ENCODE results near the gene IFT172. TPM values are rescaled to one million over a fixed set of nuclear protein-coding genes. Genes with fewer than 3 reads are reported as not detected.

IFT172 gene
- total RNA-seq, 1 experiment from 2014 or later = 25.3 TPM

DNA sequence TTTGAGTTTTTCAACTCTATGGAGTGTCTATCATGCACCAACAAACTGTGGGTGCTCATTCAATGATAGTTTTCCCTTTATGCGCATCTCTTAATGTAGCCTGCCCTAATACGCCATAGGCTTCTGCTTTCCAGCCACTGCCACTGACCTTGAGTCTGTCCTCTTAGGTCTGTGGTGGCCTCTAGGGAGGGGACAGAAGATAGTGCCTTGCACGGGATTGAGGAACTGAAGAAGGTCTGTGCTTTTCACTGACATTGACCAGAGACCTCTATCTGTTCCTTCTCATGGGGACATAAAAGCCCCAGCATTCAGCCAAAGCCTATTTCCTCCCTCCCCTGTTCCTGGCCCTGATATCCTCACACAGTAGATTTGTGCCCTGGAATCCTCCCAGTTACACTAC is 9.4 kb upstream of the IFT172 start (continued):
- TF ChIP-seq GTF2I (CRISPR knock-in tag; conservative IDR thresholded peaks at IDR 0.05) (no peak), ZNF219 (CRISPR knock-in tag; IDR thresholded peaks at IDR 0.05; ENCODE audit: borderline replicate concordance) (no peak), ZNF423 (CRISPR knock-in tag; IDR thresholded peaks at IDR 0.05) (no peak), FOXJ3 (CRISPR knock-in tag; IDR thresholded peaks at IDR 0.05; ENCODE audit: borderline replicate concordance) (no peak), CREM (CRISPR knock-in tag; IDR thresholded peaks at IDR 0.05) (no peak), OVOL2 (CRISPR knock-in tag; IDR thresholded peaks at IDR 0.05; ENCODE audit: borderline replicate concordance) (no peak), TEAD1 (CRISPR knock-in tag; IDR thresholded peaks at IDR 0.05) (no peak), AR (CRISPR knock-in tag; IDR thresholded peaks at IDR 0.05) (no peak)
- TF ChIP-seq, protein P1, sequence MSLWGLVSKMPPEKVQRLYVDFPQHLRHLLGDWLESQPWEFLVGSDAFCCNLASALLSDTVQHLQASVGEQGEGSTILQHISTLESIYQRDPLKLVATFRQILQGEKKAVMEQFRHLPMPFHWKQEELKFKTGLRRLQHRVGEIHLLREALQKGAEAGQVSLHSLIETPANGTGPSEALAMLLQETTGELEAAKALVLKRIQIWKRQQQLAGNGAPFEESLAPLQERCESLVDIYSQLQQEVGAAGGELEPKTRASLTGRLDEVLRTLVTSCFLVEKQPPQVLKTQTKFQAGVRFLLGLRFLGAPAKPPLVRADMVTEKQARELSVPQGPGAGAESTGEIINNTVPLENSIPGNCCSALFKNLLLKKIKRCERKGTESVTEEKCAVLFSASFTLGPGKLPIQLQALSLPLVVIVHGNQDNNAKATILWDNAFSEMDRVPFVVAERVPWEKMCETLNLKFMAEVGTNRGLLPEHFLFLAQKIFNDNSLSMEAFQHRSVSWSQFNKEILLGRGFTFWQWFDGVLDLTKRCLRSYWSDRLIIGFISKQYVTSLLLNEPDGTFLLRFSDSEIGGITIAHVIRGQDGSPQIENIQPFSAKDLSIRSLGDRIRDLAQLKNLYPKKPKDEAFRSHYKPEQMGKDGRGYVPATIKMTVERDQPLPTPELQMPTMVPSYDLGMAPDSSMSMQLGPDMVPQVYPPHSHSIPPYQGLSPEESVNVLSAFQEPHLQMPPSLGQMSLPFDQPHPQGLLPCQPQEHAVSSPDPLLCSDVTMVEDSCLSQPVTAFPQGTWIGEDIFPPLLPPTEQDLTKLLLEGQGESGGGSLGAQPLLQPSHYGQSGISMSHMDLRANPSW (CRISPR knock-in tag; conservative IDR thresholded peaks at IDR 0.05; ENCODE audit: low read depth) = no peak
- TF ChIP-seq, protein P2, sequence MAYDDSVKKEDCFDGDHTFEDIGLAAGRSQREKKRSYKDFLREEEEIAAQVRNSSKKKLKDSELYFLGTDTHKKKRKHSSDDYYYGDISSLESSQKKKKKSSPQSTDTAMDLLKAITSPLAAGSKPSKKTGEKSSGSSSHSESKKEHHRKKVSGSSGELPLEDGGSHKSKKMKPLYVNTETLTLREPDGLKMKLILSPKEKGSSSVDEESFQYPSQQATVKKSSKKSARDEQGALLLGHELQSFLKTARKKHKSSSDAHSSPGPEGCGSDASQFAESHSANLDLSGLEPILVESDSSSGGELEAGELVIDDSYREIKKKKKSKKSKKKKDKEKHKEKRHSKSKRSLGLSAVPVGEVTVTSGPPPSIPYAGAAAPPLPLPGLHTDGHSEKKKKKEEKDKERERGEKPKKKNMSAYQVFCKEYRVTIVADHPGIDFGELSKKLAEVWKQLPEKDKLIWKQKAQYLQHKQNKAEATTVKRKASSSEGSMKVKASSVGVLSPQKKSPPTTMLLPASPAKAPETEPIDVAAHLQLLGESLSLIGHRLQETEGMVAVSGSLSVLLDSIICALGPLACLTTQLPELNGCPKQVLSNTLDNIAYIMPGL (CRISPR knock-in tag; IDR thresholded peaks at IDR 0.05) = no peak
- TF ChIP-seq, protein P3, sequence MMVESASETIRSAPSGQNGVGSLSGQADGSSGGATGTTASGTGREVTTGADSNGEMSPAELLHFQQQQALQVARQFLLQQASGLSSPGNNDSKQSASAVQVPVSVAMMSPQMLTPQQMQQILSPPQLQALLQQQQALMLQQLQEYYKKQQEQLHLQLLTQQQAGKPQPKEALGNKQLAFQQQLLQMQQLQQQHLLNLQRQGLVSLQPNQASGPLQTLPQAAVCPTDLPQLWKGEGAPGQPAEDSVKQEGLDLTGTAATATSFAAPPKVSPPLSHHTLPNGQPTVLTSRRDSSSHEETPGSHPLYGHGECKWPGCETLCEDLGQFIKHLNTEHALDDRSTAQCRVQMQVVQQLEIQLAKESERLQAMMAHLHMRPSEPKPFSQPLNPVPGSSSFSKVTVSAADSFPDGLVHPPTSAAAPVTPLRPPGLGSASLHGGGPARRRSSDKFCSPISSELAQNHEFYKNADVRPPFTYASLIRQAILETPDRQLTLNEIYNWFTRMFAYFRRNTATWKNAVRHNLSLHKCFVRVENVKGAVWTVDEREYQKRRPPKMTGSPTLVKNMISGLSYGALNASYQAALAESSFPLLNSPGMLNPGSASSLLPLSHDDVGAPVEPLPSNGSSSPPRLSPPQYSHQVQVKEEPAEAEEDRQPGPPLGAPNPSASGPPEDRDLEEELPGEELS (CRISPR knock-in tag; IDR thresholded peaks at IDR 0.05) = no peak
- TF ChIP-seq, protein P4, sequence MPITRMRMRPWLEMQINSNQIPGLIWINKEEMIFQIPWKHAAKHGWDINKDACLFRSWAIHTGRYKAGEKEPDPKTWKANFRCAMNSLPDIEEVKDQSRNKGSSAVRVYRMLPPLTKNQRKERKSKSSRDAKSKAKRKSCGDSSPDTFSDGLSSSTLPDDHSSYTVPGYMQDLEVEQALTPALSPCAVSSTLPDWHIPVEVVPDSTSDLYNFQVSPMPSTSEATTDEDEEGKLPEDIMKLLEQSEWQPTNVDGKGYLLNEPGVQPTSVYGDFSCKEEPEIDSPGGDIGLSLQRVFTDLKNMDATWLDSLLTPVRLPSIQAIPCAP (CRISPR knock-in tag; IDR thresholded peaks at IDR 0.05) = no peak

DNA sequence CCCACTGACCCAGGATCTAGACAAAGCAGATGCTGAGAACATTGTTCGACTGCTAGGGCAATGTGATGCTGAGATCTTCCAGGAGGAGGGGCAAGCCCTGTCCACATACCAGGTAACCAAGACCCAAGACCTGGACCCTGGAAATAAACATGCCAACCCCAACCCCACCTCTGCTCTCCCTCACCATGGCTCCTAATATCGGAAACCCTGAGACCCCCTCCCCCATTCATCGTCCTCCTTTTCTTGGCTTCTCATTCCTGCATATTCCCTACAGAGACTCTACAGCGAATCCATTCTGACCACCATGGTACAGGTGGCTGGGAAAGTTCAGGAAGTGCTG is 7.7 kb upstream of the IFT172 start:
- peaks cover 58% of the 10 kb centered on the region for H3K27me3 Mint-ChIP-seq (ENCODE audit: low read depth)
- CTCF ChIA-PET = no interaction called here
- TF ChIP-seq, protein P5, sequence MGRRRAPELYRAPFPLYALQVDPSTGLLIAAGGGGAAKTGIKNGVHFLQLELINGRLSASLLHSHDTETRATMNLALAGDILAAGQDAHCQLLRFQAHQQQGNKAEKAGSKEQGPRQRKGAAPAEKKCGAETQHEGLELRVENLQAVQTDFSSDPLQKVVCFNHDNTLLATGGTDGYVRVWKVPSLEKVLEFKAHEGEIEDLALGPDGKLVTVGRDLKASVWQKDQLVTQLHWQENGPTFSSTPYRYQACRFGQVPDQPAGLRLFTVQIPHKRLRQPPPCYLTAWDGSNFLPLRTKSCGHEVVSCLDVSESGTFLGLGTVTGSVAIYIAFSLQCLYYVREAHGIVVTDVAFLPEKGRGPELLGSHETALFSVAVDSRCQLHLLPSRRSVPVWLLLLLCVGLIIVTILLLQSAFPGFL (CRISPR knock-in tag; IDR thresholded peaks at IDR 0.05; ENCODE audit: borderline replicate concordance) = no peak
- TF ChIP-seq ZNF317 (CRISPR knock-in tag; IDR thresholded peaks at IDR 0.05; ENCODE audit: borderline replicate concordance, low read depth) (no peak), SMAD3 (CRISPR knock-in tag; IDR thresholded peaks at IDR 0.05; ENCODE audit: borderline replicate concordance) (no peak), ZNF281 (CRISPR knock-in tag; IDR thresholded peaks at IDR 0.05) (no peak), TP53 (CRISPR knock-in tag; IDR thresholded peaks at IDR 0.05) (no peak), FOXK1 (CRISPR knock-in tag; IDR thresholded peaks at IDR 0.05) (no peak), NFE2L1 (CRISPR knock-in tag; IDR thresholded peaks at IDR 0.05) (no peak), NR3C1 (CRISPR knock-in tag; conservative IDR thresholded peaks at IDR 0.05; ENCODE audit: low read depth) (no peak), E2F5 (CRISPR knock-in tag; IDR thresholded peaks at IDR 0.05) (no peak), FOXP1 (CRISPR knock-in tag; IDR thresholded peaks at IDR 0.05; ENCODE audit: borderline replicate concordance) (no peak), ZNF671 (CRISPR knock-in tag; IDR thresholded peaks at IDR 0.05) (no peak)

More for the DNA sequence above, 7.7 kb upstream of the IFT172 start:
- Mint-ChIP-seq H3K4me1 (peaks cover 19% of the 10 kb centered on the region), H3K27ac (no peak overlapping the region; the same call in none of the 2 replicates), H3K9me3 (no peaks in the 10 kb centered on the region), H3K36me3 (no peaks in the 10 kb centered on the region), H3K4me3 (no peak overlapping the region)
- DNase-seq (ENCODE audit: low spot score) (no peak), ATAC-seq (no peak)
- POLR2A ChIA-PET = no interaction called here

Data from WTC11 (cell line).